ENCODE data around the gene FDXR. TPM values are rescaled to one million over a fixed set of nuclear protein-coding genes. Genes with fewer than 3 reads are reported as not detected.

FDXR gene, protein sequence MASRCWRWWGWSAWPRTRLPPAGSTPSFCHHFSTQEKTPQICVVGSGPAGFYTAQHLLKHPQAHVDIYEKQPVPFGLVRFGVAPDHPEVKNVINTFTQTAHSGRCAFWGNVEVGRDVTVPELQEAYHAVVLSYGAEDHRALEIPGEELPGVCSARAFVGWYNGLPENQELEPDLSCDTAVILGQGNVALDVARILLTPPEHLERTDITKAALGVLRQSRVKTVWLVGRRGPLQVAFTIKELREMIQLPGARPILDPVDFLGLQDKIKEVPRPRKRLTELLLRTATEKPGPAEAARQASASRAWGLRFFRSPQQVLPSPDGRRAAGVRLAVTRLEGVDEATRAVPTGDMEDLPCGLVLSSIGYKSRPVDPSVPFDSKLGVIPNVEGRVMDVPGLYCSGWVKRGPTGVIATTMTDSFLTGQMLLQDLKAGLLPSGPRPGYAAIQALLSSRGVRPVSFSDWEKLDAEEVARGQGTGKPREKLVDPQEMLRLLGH
- 30.9 and 33.4 TPM in 2 replicates for total RNA-seq
- 19.7 and 20.4 TPM in 2 replicates for polyA plus RNA-seq
- 17.3 and 21.1 TPM in 2 replicates for polyA plus RNA-seq (2011; cell fraction: cytosol; rRNA removed)
- polyA plus RNA-seq (2011; cell fraction: nucleus; rRNA removed) = 26.4 and 27.8 TPM in 2 replicates
- 29.8 and 35.1 TPM in 2 replicates for polyA plus RNA-seq (2012)
- 8.5 and 9.8 TPM in 2 replicates for polyA minus RNA-seq
- 10.9 TPM for polyA minus RNA-seq (2011; cell fraction: cytosol; rRNA and poly(A)+ RNA removed)
- polyA minus RNA-seq (2011; cell fraction: nucleus; rRNA and poly(A)+ RNA removed) = 6.6 and 8.8 TPM in 2 replicates
- percentile 46 among the genes with signal in this experiment for Bru-seq, nascent RNA
- BruChase-seq, experiment 1, labeled RNA remaining after a 6-hour chase = percentile 89 among the genes with signal in this experiment
- BruChase-seq, experiment 2, labeled RNA remaining after a 2-hour chase = percentile 79 among the genes with signal in this experiment
- long read RNA-seq, transcript FDXR-201 (12 exons, 1,875 nt) = major isoform, 23 of 42 reads
- long read RNA-seq, partial matches to known transcripts = 6 of 42 reads
- long read RNA-seq, other reads (novel, unspliced or antisense) = 13 of 42 reads

DNA sequence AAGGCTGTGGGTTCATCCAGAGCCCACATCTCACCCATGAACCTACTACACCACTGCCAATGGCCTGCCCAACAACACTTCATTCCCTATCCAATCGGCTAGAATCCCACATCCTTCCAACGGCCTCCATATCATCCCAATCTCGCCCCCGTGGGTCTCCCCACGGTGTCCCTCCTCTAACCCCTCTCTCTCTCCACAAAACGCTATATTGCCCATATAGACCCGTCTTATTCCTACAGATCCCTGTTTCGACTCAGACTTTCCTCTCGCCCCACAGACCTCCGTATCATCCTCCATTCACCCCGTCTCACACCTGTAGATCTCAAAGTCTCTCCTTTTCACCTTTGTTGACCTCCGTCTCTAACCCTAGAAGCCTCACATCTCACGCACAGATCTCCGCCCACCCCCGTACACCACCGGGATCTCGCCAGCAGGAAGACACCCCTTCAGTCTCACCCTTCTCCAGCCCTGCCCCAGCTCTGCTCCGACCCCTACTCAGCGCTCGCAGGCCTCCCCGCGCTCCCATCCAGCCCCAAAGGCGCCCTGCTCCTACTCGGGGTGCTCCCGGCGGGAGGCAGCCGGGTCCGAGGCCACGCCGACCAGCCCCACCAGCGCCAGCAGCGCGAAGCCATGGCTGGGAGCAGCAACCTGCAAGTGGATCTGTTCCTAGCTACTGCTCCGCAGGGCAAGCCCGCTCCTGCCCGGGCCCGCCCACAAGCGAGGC lies at the start of gene FDXR:
FDXR (minus strand) TSS at position 682 of the 724 bp plus-strand sequence; CDS start at position 632, 50 bp downstream.
- Histone ChIP-seq H2AFZ (ENCODE audit: low read depth, low read length) (peak within 1 kb of the TSS; percentile 83), H3K79me2 (ENCODE audit: control insufficient read depth, insufficient read depth, low read length) (no peaks in the 10 kb centered on the region), H3K27ac (ENCODE audit: insufficient read depth, low read depth, low read length) (peak within 1 kb of the TSS; percentile 75), H3K9me1 (replicated peaks; ENCODE audit: control insufficient read depth, extremely low read depth, insufficient read depth, low read length) (no peaks in the 10 kb centered on the region), H3K9me3 (replicated peaks; ENCODE audit: control insufficient read depth, insufficient read depth, low read length) (no peaks in the 10 kb centered on the region), H3K27me3 (ENCODE audit: control insufficient read depth in 2 of 2, insufficient read depth in 2 of 2, low read length in 2 of 2) (no peaks in the 10 kb centered on the region), H3K4me2 (ENCODE audit: insufficient read depth, low read length) (peak within 1 kb of the TSS; percentile 84), H3K4me3 (replicated peaks in 1 of 3; ENCODE audit: insufficient read depth in 1 of 3, low read depth in 1 of 3, low read length in 3 of 3) (peak within 1 kb of the TSS; percentile 67 to 83 (median 71)), H3K9ac (replicated peaks; ENCODE audit: extremely low read depth, insufficient read depth, low read length) (peak within 1 kb of the TSS; percentile 91), H3K36me3 (ENCODE audit: control insufficient read depth in 2 of 2, extremely low read depth in 1 of 2, insufficient read depth in 2 of 2, low read length in 2 of 2) (no peaks in the 10 kb centered on the region), H3K4me1 (ENCODE audit: control insufficient read depth, extremely low read depth, insufficient read depth, low read length) (peaks cover 26% of the 10 kb centered on the region), H4K20me1 (replicated peaks; ENCODE audit: control insufficient read depth, extremely low read depth, insufficient read depth, low read length) (no peaks in the 10 kb centered on the region)
- FAIRE-seq (no peak), DNase-seq (ENCODE audit: low read depth, low spot score) (no peak)
- TF ChIP-seq FOS (IDR thresholded peaks at IDR 0.05; ENCODE audit: borderline replicate concordance, insufficient read depth, low read length) (no peak), POLR2A (IDR thresholded peaks at IDR 0.05; ENCODE audit: low read depth, low read length) (peak; percentile 91), GATA2 (IDR thresholded peaks at IDR 0.05; ENCODE audit: insufficient read depth, insufficient read length, low read depth, low read length) (no peak), POLR2AphosphoS5 (IDR thresholded peaks at IDR 0.05; ENCODE audit: insufficient read depth, low read depth, low read length) (peak; percentile 97), JUN (IDR thresholded peaks at IDR 0.05; ENCODE audit: borderline replicate concordance, insufficient read depth, insufficient read length, low read depth) (no peak), EZH2 (IDR thresholded peaks at IDR 0.05; ENCODE audit: borderline replicate concordance, low read depth, low read length, severe bottlenecking) (no peak), MYC (IDR thresholded peaks at IDR 0.05; ENCODE audit: low read depth, low read length) (no peak)
- TF ChIP-seq, protein P1, sequence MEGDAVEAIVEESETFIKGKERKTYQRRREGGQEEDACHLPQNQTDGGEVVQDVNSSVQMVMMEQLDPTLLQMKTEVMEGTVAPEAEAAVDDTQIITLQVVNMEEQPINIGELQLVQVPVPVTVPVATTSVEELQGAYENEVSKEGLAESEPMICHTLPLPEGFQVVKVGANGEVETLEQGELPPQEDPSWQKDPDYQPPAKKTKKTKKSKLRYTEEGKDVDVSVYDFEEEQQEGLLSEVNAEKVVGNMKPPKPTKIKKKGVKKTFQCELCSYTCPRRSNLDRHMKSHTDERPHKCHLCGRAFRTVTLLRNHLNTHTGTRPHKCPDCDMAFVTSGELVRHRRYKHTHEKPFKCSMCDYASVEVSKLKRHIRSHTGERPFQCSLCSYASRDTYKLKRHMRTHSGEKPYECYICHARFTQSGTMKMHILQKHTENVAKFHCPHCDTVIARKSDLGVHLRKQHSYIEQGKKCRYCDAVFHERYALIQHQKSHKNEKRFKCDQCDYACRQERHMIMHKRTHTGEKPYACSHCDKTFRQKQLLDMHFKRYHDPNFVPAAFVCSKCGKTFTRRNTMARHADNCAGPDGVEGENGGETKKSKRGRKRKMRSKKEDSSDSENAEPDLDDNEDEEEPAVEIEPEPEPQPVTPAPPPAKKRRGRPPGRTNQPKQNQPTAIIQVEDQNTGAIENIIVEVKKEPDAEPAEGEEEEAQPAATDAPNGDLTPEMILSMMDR (IDR thresholded peaks at IDR 0.05; ENCODE audit: extremely low read depth in 1 of 2, insufficient read depth in 1 of 2, low read depth in 1 of 2, low read length in 2 of 2) = no peak
- TF ChIP-seq, protein P2, sequence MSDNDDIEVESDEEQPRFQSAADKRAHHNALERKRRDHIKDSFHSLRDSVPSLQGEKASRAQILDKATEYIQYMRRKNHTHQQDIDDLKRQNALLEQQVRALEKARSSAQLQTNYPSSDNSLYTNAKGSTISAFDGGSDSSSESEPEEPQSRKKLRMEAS (IDR thresholded peaks at IDR 0.05; ENCODE audit: insufficient read depth, insufficient read length) = no peak
- intact Hi-C loops (cut with micrococcal nuclease) = loop anchor here (1.0 to 5.0 kb wide), 2 partner anchors 95 to 124 kb away; partner anchors contain the start of genes NAT9 and NHERF1
- dilution Hi-C loops (cut with MboI; ENCODE audit: extremely low pct_ligation_motif_present, low sequenced_read_pairs) = no loop called here
- ChIA-PET CTCF (interaction anchor here (0.8 to 2.4 kb wide), 11 partner anchors 10 to 215 kb away, joined by 3 to 29 read pairs (median 6); partner anchors contain the start of gene FADS6), POLR2A (interaction anchor here (0.6 to 1.5 kb wide), 16 partner anchors 9 to 509 kb away, joined by 3 to 8 read pairs (median 4); partner anchors contain the start of genes HID1, MRPL58 and NAT9)
- no TSS peak for BruUV-seq (replicated peaks)

All from endothelial cell of umbilical vein (primary cell).